Epithelial cell of esophagus (primary cell): ENCODE results near the gene COCH.

ENCODE experiments used
- DNase-seq: peaks from one replicate; pipeline ENCODE4 v3.0.0; 2010; ENCODE audit warnings: low read depth
- H3K4me3 ChIP-seq: 2 replicates; pipeline ENCODE4 v1.5.1; 2011; ENCODE audit warnings: mild to moderate bottlenecking, low read length, control low read depth
- CTCF ChIP-seq: IDR thresholded peaks from 2 replicates; pipeline ENCODE4 v1.5.1; 2011; ENCODE audit warnings: low read depth, mild to moderate bottlenecking, low read length, control low read depth, inconsistent platforms; ENCODE audit not compliant: insufficient read depth; ENCODE audit errors: missing control alignments

COCH gene

GRCh38 chr14:30842431-30842830 is 31.9 kb upstream of the COCH start:
- H3K4me3 ChIP-seq = no peak overlapping the region
- no peak for TF ChIP-seq CTCF
- DNase-seq = no peak

GRCh38 chr14:30848449-30849240 is 25.7 kb upstream of the COCH start:
- no peak for DNase-seq
- no peak for TF ChIP-seq CTCF
- no peak overlapping the region for H3K4me3 ChIP-seq

GRCh38 chr14:30849354-30849753 is 25.0 kb upstream of the COCH start:
- no peak for DNase-seq
- TF ChIP-seq CTCF = no peak
- H3K4me3 ChIP-seq = no peak overlapping the region

GRCh38 chr14:30849983-30850382 is 24.4 kb upstream of the COCH start:
- no peak for TF ChIP-seq CTCF
- no peak for DNase-seq
- no peak overlapping the region for H3K4me3 ChIP-seq

- H3K4me3 ChIP-seq = no peak overlapping the region
- no peak for TF ChIP-seq CTCF
- no peak for DNase-seq
These were observed 20.4 kb upstream of the COCH start for GRCh38 chr14:30853946-30854345.

GRCh38 chr14:30854492-30854891 is 19.9 kb upstream of the COCH start:
- no peak overlapping the region for H3K4me3 ChIP-seq
- peak; percentile 50 for DNase-seq
- no peak for TF ChIP-seq CTCF
